Pons (tissue), 1 donor: ENCODE results near the gene MXRA7.
"Not testable (repeated sequence)": the region's sequence is repeated elsewhere in the genome, so short reads cannot be mapped to it uniquely, and the experiment has no call there.

Source experiments
- DNase-seq: peaks from one replicate; pipeline ENCODE4 v3.0.0-alpha.2; 2016; ENCODE audit warnings: low spot score

Gene MXRA7, protein sequence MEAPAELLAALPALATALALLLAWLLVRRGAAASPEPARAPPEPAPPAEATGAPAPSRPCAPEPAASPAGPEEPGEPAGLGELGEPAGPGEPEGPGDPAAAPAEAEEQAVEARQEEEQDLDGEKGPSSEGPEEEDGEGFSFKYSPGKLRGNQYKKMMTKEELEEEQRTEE

DNA sequence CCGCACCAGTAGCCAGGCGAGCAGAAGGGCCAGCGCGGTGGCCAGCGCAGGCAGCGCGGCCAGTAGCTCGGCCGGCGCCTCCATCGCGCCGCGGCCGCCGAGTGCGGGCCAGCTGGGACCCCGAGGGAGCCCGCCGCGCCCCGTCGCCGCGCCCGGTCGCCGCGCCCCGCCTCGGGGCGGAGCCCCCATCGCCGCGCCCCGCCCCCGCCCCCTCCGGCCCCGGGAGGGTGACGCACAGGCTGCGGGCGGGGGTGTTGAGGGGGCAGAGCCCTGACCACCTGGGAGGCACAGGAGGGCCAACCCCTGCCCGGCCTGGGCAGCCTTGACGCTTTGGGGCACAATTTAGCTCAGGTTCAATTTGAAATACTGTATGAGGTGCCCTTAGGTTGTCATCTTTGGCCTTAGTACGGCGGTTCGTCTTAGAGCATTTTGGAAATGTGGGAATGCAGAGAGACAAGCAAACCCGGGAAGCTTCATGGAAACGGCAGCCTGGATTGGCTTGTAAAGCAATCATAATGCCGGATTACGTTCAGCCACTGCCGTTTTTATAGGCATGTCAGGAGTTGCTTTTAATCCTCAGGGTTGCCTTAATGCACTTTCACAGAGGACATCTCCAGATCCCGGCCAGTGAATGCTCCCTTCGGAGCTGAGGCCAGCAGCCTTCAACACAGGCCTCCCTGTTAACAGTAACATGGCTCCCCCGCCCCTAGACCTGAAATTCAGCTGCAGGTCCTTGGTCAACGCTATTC is at the start of gene MXRA7:
TSS of gene MXRA7 (minus strand) at position 103 of the 749 bp plus-strand sequence. CDS start at position 84, 19 bp downstream.
- peak; percentile 56 for DNase-seq

DNA sequence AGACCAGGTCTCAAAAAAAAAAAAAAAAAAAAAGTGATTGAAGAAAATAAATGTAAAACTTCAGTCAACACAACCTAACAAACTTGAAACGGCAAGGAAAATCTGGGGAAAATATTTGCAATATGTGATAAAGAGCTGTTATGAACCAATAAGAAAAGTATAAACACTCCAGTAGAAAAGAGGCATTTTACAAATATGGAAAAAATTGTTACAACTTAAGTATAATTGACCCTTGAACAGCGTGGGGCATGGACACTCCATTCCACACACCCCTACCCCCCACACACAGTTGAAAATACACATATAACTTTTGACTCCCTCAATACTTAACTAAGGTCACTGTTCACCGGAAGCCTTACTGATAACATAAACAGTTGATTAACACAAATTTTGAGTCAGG is 47.8 kb upstream of the MXRA7 start:
- DNase-seq, result no peak

DNA sequence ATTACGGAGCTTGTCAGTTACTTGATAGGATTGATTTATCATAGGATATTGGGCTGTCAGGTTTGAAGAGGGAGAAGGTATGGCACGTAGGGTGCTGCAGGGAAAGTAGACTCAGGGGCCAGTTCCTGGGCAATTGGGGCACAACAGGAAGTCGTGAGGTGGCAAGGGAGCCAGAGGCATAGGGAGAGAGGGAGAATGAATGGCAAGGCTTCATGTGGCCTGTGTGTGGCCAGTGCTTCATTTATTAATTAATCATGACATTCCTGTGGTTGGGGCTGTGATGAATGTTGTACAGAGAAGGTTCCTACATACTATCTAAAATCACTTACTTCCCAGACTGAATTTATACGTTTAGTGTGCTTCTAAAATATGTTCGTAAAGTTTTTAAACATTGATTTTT is 46.5 kb upstream of the MXRA7 start:
- no peak for DNase-seq

DNA sequence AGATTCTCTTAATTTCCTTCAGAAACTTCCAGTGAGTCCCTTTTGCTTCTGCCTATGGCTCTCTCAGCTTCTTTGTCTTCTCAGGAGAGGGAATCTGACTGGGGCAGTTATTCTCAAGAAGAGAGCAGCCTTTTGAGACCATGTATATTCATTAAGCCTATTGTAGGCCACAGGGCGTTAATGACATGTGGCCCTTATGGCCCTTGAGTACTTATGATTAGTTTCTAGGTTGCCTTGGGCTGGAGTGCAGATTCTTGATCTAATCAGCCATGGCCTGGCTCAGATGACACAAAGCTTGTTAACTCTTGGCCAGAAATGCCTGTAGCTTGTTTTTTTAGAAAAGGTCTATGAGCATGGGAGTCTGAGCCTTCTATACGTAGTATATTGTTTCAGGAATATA is 44.5 kb upstream of the MXRA7 start:
- no peak for DNase-seq

DNA sequence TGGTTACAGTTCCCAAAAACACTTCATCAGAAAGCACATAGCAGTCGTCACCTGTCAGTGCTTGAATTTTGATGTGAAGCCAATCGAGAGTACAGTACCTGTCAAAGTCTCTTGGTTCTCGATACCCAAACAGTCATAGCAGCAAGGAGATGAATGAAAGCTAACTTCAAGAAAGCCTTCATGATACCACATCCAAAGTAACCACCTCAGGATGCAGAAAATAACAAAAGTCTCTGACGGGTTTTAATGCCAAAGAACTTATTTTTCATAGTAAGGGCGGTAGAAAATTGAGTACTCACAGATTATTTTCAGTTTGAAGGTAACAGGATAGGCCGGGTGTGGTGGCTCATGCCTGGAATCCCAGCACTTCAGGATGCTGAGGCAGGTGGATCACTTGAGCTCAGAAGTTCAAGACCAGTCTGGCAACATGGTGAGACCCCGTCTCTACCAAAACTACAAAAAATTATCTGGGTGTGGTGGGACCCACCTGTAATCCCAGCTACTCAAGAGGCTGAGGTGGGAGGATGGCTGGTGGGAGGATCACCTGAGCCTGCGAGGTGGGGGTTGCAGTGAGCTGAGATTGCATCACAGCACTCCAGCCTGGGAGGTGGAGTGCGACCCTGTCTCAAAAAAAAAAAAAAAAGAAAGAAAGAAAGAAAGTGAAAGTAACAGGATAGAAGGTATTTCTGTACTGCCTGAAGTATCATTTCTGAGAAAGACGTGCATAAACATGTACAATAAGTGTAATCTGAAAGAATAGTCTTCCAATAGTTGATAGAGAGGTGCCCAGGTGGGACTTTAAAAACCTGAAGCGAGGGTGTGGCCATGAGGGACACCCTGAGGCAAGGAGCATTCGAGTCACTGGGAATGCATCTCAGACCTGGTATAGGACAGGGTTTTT is 42.5 kb upstream of the MXRA7 start:
- DNase-seq, result no peak

DNA sequence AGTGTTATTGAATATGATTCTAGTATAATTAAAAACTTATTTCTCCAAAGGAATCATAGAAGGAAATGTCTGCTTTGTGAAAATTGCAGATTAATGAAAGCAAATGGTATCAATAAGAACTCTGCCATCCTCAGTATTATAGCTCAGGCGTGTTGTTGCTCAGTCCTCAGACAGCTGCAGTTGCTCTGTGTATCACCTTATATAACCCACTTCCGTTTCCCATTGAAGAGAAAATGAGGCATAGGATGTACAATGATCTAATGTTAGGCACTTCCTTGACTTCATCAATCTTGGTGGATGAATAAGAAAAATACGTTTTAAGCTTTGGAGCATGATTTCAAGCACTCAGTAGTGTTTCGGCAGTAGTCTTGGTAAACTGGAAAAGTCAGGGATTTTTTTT is 41.2 kb upstream of the MXRA7 start:
- no peak for DNase-seq

DNA sequence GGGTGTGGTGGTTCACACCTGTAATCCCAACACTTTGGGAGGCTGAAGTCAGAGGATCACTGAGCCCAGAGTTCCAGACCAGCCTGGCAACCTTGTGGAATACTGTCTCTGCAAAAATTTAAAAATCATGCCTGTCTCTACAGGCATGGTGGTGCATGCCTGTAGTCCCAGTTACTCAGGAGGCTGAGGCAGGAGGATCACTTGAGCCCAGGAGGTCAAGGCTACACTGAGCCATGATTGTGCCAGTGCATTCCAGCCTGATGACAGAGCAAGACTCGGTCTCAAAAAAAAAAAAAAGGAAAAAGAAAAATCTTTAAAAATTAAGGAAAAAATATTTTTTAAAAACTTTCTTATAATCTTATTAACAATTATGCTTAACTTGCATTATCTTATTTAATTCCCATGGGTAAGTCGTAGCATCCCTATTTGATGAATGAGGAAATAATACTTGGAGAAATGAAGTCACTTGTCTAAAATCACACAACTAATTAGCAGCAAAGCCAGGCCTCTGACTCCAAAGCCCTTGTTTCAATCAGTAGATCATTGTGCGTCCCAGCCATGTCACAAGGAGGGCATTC is 40.7 kb upstream of the MXRA7 start:
- peak; percentile 12 for DNase-seq

DNA sequence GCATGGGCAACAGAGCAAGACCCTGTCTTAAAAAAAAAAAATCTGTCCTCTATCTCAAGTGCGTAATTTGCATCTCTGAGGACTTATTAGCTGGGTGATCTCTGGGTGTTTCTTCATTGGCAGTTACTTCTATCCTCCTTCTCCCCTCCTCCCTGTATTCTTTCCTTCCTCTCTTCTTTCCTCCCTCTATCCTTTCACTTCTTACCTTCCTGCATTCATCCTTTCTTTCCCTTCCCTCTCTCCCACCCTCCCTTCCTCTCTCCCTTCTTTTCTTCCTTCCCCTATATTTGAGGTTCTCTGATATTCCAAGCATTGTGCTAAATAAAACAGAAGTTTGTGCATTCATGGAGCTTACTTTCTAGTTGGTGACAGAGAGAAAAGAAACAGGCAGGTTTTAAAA is 37.9 kb upstream of the MXRA7 start:
- DNase-seq, result no peak

DNA sequence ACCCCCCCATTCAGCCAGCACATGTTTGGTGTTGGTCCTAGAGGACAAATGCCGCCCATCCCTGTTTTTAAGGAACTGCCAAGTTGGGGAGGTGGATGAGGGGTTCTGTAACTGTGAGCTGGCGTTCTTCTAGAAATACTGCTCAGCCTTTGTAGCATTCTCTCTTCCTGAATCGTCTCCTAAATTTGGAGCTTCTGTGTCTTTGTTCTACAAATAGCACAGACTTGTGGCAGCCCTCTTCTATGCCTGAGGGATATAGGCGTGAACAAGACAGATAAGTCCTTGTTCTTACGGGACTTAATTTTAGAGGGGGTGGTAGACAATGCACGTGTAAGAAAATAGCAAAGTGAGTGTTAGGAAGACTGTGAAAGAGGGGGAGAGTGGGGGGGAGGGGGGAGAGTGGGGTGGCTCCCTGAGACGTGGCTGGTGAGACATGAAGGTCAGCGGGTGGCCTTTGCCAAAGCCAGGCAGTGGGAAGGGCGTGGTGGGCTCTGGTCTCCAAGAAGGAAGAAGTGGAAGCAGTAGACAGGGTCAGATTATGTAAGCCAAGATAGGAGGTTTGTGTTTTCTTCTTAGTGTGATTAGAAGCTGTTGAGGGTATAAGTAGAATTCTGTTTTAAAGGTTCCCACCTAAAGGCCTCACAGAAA is 37.1 kb upstream of the MXRA7 start:
- DNase-seq, result peak; percentile 31

DNA sequence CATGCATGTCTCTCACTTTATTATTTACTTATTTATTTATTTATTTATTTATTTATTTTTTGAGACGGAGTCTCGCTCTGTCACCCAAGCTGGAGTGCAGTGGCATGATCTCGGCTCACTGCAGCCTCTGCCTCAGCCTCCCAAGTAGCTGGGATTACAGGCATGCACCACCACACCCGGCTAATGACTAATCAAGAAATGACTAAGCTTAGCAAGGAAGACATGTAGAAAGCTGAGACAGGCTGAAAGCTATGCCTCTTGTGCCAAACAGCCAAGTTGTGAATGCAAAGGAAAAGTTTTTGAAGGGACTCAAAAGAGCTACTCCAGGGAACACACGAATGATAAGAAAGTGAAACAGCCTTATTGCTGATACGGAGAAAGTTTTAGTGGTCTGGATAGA is 35.0 kb upstream of the MXRA7 start:
- DNase-seq, result not testable (repeated sequence)

DNA sequence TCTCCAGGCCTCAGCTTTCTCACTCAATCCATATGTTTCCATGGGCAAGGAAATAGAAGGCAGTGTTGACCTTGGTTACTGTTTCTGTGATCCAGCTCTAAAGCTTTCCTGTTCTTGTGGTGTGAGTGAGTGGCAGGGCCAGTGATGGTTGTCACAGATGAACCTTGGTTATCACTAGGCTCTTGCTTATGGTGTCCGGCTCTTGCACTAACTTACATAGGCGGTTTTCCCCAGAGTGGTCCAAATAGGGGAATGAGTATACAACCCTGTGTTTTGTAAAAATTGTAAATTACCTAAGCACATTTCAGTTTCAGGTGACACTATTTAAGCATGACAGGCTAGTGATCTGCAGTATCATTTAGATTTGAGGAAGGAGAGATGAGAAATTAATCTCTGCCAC is 34.0 kb upstream of the MXRA7 start:
- no peak for DNase-seq

DNA sequence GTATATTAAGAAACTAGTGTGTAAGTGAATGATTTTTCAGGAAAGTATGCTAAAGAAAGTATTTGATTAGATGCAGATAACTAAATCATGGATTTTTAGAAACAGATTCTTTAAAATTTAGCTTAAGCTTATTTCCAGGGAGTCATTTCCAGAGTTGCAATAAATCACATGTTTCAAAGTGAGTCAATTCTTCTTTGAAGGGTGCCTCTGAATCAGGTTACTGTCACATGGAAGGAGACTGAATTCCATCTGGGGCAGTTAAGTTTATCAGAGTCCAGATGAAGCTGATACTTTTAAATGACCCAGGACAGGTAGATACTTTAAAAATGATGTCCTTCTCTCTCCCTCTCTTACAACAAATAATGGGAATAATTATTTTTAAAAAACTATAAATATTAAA is 32.2 kb upstream of the MXRA7 start:
- no peak for DNase-seq

DNA sequence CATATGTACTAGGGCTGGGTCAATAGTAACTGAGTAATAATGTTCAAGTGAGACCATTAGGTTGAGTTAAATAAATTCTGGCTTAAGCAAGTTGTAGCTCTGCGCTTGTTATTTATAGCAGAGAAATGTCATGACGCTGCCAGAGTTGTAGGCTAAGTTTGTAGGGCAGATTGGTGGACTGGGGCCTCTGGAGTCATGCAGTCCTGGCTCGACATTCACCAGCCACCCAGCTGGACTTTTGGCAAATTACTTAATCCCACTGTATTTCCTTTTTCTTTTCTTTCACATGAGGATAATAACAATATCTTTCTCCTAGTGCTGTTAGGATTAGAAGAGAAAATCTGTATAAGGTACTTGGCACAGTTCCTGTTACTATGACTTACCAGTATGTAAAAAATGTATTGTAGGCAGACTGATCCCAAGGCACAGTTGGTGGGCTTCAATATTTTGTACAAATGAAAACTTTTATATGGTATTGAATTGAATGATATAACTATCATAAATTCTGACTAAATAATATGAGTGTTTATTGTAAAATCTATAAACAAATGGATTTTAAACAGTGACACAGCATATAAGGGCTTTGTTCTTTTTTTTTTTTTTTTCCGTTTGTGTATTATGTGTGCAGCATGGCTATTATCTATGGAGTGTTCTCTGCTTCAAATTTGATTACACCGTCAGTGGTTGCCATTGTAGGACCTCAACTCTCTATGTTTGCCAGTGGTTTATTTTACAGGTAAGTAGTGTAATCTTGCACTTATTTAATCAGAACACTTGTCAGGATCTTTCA is 29.8 kb upstream of the MXRA7 start:
- no peak for DNase-seq

DNA sequence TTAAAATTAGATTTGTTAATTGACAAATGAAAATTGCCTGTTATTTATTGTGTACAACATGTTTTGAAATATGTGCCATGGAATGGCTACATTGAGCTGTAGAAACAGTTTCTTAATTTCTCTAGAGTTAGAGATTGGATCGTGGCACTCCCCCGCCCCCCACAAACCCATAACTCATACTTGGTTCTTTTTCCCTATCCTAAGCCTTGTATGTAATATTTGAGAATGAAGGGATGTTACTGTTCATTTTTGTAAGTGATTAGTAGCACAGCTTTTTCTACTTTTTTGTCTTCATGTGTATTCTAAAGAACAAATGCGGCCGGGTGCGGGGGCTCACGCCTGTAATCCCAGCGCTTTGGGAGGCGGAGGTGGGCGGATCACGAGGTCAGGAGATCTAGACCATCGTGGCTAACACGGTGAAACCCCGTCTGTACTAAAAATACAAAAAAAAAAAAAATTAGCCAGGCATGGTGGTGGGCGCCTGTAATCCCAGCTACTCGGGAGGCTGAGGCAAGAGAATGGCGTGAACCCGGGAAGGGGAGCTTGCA is 28.9 kb upstream of the MXRA7 start:
- not testable (repeated sequence) for DNase-seq

DNA sequence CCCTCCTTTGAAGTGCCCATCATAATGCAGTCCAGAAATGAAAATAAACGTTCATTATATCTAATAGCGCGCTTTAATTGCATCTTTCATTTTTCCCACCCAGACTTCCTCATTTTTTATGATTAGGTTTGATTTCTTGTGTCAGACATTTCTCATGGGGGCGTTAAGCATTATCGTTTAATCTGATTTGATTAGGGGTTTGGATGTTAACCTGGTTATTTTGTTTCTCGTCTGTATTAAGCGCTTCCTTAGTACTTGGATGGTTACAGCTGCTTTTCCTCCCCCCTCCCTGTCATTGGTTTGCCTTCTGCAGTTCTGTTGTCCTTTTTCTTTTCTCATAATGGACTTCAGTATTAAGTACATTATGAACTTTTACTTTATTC is 27.7 kb upstream of the MXRA7 start:
- no peak for DNase-seq

DNA sequence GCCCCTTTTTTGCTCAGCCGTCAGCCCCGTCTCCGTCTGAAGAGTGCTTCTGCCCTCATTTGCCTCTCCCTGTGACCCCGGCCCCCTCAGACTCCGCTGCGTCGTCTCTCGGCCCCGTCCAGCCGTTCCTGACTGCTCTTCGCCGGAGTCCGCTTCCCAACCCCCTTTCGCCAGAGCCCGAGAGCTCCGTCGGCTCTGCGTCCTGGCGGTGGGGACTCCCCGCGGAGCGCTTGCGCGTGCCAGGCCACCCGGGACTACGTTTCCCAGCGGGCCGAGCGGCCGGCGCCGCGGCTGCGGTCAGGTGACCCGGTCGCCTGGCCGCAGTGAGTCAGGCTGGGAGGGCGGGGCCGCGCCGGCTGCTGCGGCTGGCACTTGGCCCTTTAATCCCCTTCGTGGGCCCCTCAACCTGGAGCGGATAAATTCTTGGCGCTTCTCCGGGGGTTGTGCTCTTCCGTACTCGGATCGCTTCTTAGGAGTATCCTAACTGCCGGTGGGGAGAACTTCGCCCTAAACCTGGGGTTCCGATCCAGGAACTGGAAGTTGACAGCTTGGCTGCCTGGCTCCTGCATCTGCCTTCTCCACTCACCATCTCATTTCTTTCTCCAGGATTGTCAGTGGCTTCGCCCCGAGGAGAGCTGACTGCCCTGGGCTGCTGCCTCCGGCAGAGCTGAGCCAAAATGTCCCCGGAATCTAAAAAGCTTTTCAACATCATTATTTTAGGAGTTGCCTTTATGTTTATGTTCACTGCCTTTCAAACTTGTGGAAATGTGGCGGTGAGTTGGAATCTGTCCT is 27.1 kb upstream of the MXRA7 start, which contains the start of gene MFSD11:
TSS of gene MFSD11 (plus strand) at position 444 of the 792 bp plus-strand sequence. CDS start at position 678, 234 bp downstream.
- DNase-seq, result peak; percentile 93

DNA sequence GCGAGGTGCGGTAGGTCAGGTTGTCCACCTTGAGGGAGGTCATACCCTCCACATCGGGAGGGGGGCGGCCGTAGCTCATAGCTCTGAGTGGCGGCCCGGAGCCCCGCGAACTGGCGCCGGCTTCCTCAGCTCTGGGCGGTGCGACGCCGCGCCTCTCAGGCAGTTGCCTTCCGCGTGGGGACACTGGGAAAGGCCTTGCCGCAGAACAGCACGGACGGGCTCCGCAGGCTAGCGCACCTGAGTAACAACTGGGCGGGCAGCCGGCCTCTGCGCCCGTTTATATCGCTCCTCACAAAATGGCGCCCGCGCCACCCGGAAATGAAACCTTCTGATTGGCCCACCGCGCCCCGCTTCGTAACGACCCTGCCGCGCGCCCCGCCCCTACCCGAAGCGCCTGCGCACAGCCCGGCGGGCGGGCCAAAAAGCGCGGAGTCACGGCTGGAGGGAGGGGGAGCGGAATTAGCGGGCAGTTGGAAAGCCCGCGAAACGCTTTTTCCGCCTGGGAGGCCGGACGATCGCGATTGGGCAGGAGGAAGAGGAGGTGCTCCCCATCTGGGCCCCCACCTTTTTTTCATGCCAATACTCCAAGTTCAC is 26.4 kb upstream of the MXRA7 start, which contains the start of gene SRSF2:
TSS of gene SRSF2 (minus strand) at position 250 of the 594 bp plus-strand sequence. CDS start at position 79, 171 bp downstream.
- DNase-seq, result peak; percentile 98

DNA sequence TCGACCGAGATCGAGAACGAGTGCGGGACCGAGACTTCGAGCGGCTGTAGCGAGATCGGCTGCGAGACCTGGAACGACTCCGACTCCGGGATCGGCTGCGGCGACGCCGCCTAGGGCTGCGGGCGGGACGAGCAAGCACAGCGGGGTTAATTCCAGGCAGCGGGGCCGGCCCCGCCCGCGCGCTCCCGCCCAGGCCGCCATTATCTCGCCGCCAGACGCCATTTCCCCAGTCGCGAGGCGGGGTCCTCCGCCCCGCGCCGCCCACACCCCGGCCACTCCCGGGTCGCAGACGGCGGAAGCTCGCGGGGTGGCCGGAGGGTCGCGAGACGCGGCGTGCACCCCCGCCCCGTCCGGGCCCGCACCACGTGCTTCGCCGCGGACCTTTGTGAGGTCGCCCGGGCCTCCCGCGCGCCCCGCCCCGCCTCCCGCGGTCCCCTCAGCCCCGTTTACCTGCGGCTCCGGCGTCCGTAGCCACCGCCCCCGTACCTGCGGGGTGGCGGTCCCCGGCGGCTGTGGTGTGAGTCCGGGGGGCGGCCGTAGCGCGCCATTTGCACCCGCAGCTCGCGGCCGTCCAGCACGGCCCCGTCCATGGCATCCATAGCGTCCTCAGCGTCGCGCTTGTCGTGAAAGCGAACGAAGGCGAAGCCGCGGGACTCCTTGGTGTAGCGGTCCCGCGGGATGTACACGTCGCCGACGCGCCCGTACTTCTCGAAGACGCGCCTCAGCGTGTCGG is 25.8 kb upstream of the MXRA7 start:
- DNase-seq, result no peak
